Neural cell (in vitro differentiated cells): ENCODE measurements around the gene ZBTB40. TPM values are rescaled to one million over a fixed set of nuclear protein-coding genes. Genes with fewer than 3 reads are reported as not detected.

Experiments
- H2AFZ ChIP-seq: fragments of 200-600, 300-800 bp; sonication (generic), shearing (Covaris generic); 2 replicates; pipeline ENCODE4 v1.6.0; 2014; ENCODE audit warnings: low read depth, mild to moderate bottlenecking, antibody characterized with exemption, low read length, moderate library complexity
- H3F3A ChIP-seq: fragments of 200-600 bp; shearing (Covaris generic); 2 replicates; pipeline ENCODE4 v1.6.1; 2016; ENCODE audit warnings: mild to moderate bottlenecking, moderate library complexity, mixed read lengths, antibody characterized with exemption, low read length; ENCODE audit not compliant: insufficient read depth, poor library complexity, severe bottlenecking
- H3K27ac ChIP-seq: fragments of 200-600, 300-800 bp; sonication (generic), shearing (Covaris generic); 2 replicates; pipeline ENCODE4 v1.5.1; 2014; ENCODE audit warnings: mild to moderate bottlenecking, low read length, moderate library complexity
- H3K27me3 ChIP-seq: fragments of 300-800, 200-600 bp; sonication (generic), shearing (Covaris generic); 2 replicates; pipeline ENCODE4 v1.6.0; 2014; ENCODE audit warnings: mild to moderate bottlenecking, low read depth, low read length, moderate library complexity; ENCODE audit not compliant: insufficient read depth
- H3K36me3 ChIP-seq: fragments of 300-800, 200-600 bp; sonication (generic), shearing (Covaris generic); 2 replicates; pipeline ENCODE4 v1.5.1; 2014; ENCODE audit warnings: mild to moderate bottlenecking, antibody characterized with exemption, low read length, moderate library complexity; ENCODE audit not compliant: insufficient read depth
- H3K4me2 ChIP-seq: fragments of 300-800, 200-600 bp; sonication (generic), shearing (Covaris generic); 2 replicates; pipeline ENCODE4 v1.6.0; 2014; ENCODE audit warnings: mild to moderate bottlenecking, low read length
- H3K4me3 ChIP-seq: fragments of 300-800, 200-600 bp; sonication (generic), shearing (Covaris generic); 2 replicates; pipeline ENCODE4 v1.5.1; 2014; ENCODE audit warnings: mild to moderate bottlenecking, low read length, moderate library complexity
- H3K79me2 ChIP-seq: fragments of 200-600 bp; shearing (Covaris generic); replicated peaks from 2 replicates; pipeline ENCODE4 v1.6.0; 2014; ENCODE audit warnings: mild to moderate bottlenecking, low read length, moderate library complexity; ENCODE audit not compliant: insufficient read depth
- H3K9ac ChIP-seq: fragments of 300-800, 200-600 bp; sonication (generic), shearing (Covaris generic); 2 replicates; pipeline ENCODE4 v1.6.1; 2016; ENCODE audit warnings: mild to moderate bottlenecking, low read length, mixed read lengths
- H3K9me2 ChIP-seq: fragments of 200-600 bp; shearing (Covaris generic); 2 replicates; pipeline ENCODE4 v1.6.1; 2016; ENCODE audit warnings: mild to moderate bottlenecking, low read length, mixed read lengths; ENCODE audit not compliant: insufficient read depth
- H3K9me3 ChIP-seq: fragments of 200-600, 300-800 bp; sonication (generic), shearing (Covaris generic); 2 replicates; pipeline ENCODE4 v1.6.1; 2016; ENCODE audit warnings: mild to moderate bottlenecking, mixed run types, low read length, moderate library complexity, mixed read lengths
- H4K20me1 ChIP-seq: fragments of 200-600 bp; shearing (Covaris generic); 2 replicates; pipeline ENCODE4 v1.6.1; 2016; ENCODE audit warnings: mild to moderate bottlenecking, mixed run types; ENCODE audit not compliant: insufficient read depth
- EP300 ChIP-seq: fragments of 450-650 bp; conservative IDR thresholded peaks from 2 replicates; pipeline ENCODE4 v1.6.1; 2014; ENCODE audit warnings: antibody characterized with exemption, mild to moderate bottlenecking, moderate library complexity; ENCODE audit not compliant: poor library complexity, severe bottlenecking
- EZH2 ChIP-seq: fragments of 200-600, 300-800 bp; shearing (Covaris generic), sonication (generic); IDR thresholded peaks from 2 replicates; pipeline ENCODE4 v1.6.1; 2014; ENCODE audit warnings: antibody characterized with exemption, low read length, borderline replicate concordance, mild to moderate bottlenecking; ENCODE audit not compliant: insufficient read depth, poor library complexity, severe bottlenecking
- MXI1 ChIP-seq: fragments of 450-650 bp; conservative IDR thresholded peaks from 2 replicates; pipeline ENCODE4 v1.6.1; 2014; ENCODE audit warnings: antibody characterized with exemption, mild to moderate bottlenecking; ENCODE audit not compliant: poor library complexity, severe bottlenecking
- POLR2AphosphoS5 ChIP-seq: IDR thresholded peaks from 2 replicates; pipeline ENCODE4 v1.6.1; 2012
- RAD21 ChIP-seq: fragments of 450-650 bp; conservative IDR thresholded peaks from 2 replicates; pipeline ENCODE4 v1.6.1; 2014; ENCODE audit warnings: antibody characterized with exemption, mild to moderate bottlenecking, moderate library complexity
- REST ChIP-seq: IDR thresholded peaks from 2 replicates; pipeline ENCODE4 v1.6.1; 2012; ENCODE audit warnings: borderline replicate concordance
- SMC3 ChIP-seq: fragments of 450-650 bp; conservative IDR thresholded peaks from 2 replicates; pipeline ENCODE4 v1.6.1; 2014; ENCODE audit warnings: antibody characterized with exemption, mild to moderate bottlenecking, moderate library complexity; ENCODE audit not compliant: poor library complexity
- TAF1 ChIP-seq: IDR thresholded peaks from 2 replicates; pipeline ENCODE4 v1.6.1; 2012; ENCODE audit warnings: low read depth
- polyA plus RNA-seq: library from polyadenylated mRNA; depleted of rRNA; stranded (reverse); fragments of >200 nt; gene quantifications from 2 replicates; pipeline ENCODE4 v1.2.3, GENCODE V29; 2014
- TF ChIP-seq, protein P1 (sequence below): fragments of 450-650 bp; IDR thresholded peaks from 2 replicates; pipeline ENCODE4 v1.5.1; 2014; ENCODE audit warnings: antibody characterized with exemption, mild to moderate bottlenecking, moderate library complexity; ENCODE audit not compliant: poor library complexity, severe bottlenecking

ZBTB40 gene
- polyA plus RNA-seq, 1 donor from 2014 or later, result 12.7 TPM

DNA sequence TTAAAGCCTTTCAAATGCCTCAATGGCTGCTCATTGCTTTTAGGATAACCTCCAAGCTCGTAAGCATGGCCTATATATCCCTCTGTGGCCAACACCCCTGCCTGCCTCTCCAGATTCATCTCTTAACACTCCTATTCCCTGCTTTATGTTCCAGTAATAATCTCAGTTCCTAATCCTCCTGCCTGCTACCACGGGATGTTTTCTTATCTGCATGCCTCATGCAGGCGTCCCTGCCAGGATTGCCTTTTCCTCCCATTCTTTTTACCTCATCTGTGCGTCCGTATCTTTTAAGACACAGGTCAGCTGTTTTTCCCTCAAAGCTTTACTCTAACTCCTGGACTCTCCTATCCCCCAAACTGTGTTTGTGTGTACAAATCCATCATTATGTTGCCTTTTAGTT is 36.1 kb downstream of the ZBTB40 start:
- no peaks in the 10 kb centered on the region for H4K20me1 ChIP-seq
- H3K27ac ChIP-seq, result no peak overlapping the region
- no peaks in the 10 kb centered on the region for H3F3A ChIP-seq
- no peaks in the 10 kb centered on the region for H3K9me3 ChIP-seq
- no peak overlapping the region for H3K4me3 ChIP-seq
- TF ChIP-seq EZH2, result no peak
- no peak for TF ChIP-seq MXI1
- no peak for TF ChIP-seq EP300
- TF ChIP-seq, protein P1, sequence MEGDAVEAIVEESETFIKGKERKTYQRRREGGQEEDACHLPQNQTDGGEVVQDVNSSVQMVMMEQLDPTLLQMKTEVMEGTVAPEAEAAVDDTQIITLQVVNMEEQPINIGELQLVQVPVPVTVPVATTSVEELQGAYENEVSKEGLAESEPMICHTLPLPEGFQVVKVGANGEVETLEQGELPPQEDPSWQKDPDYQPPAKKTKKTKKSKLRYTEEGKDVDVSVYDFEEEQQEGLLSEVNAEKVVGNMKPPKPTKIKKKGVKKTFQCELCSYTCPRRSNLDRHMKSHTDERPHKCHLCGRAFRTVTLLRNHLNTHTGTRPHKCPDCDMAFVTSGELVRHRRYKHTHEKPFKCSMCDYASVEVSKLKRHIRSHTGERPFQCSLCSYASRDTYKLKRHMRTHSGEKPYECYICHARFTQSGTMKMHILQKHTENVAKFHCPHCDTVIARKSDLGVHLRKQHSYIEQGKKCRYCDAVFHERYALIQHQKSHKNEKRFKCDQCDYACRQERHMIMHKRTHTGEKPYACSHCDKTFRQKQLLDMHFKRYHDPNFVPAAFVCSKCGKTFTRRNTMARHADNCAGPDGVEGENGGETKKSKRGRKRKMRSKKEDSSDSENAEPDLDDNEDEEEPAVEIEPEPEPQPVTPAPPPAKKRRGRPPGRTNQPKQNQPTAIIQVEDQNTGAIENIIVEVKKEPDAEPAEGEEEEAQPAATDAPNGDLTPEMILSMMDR, result no peak
- TF ChIP-seq RAD21, result no peak
- TF ChIP-seq POLR2AphosphoS5, result no peak
- no peak overlapping the region for H3K4me2 ChIP-seq
- H3K79me2 ChIP-seq, result no peaks in the 10 kb centered on the region
- no peaks in the 10 kb centered on the region for H3K27me3 ChIP-seq
- H3K9ac ChIP-seq, result no peak overlapping the region
- no peak overlapping the region for H2AFZ ChIP-seq
- H3K36me3 ChIP-seq, result no peaks in the 10 kb centered on the region
- no peaks in the 10 kb centered on the region for H3K9me2 ChIP-seq

DNA sequence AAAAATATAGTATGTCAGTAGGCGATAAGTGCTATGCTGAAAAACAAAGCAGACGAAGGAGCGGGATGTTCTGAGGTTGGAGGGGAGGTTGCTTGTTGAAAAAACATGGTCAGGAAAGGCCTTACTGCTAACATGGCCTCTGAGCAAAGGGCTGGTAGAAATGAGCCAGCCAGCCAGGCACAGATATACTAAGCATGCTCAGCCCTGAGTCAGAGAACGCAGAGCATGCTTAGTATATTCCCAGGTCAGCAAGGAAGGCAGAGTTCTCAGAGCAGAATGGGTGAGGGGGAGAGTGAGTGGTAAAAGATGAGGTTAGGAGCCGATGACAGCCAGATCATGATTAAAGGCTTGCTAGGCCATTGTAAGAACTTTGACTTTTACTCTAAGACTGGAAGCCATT is 36.7 kb downstream of the ZBTB40 start:
- Histone ChIP-seq H3K4me2 (no peak overlapping the region), H3K9me3 (no peaks in the 10 kb centered on the region), H3K27ac (no peak overlapping the region), H3K79me2 (no peaks in the 10 kb centered on the region), H4K20me1 (no peaks in the 10 kb centered on the region), H3K36me3 (no peaks in the 10 kb centered on the region), H3F3A (no peaks in the 10 kb centered on the region), H3K9ac (no peak overlapping the region), H3K9me2 (no peaks in the 10 kb centered on the region), H3K4me3 (no peak overlapping the region), H2AFZ (no peak overlapping the region), H3K27me3 (no peaks in the 10 kb centered on the region)
- TF ChIP-seq POLR2AphosphoS5, result no peak
- TF ChIP-seq TAF1, result no peak
- TF ChIP-seq SMC3, result no peak
- no peak for TF ChIP-seq EZH2
- no peak for TF ChIP-seq MXI1
- no peak for TF ChIP-seq REST
- TF ChIP-seq, protein P1, result no peak
- no peak for TF ChIP-seq EP300
- no peak for TF ChIP-seq RAD21
